ENCODE measurements around the gene C3orf70.

Gene C3orf70

DNA sequence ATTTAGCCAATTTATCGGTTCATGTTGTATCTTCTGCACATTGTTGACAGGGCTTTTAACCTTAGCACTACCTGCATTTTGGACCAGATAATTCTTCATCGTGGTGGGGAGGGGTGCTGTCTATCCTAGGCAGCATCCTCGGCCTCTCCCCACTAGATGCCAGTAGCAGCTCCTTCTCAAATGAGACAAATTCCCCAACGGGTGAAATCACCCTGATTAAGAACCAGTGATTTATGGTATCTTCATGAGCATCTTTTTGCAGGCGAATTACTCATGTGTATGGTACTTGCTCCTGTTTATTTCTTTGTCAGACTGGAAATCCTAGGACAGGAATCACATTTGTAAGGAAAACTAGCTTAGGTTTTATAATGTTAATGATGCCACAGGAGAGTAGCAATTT is 68.0 kb downstream of the C3orf70 start:
- peak in 1 of 2 donors; percentile 9 for DNase-seq

DNA sequence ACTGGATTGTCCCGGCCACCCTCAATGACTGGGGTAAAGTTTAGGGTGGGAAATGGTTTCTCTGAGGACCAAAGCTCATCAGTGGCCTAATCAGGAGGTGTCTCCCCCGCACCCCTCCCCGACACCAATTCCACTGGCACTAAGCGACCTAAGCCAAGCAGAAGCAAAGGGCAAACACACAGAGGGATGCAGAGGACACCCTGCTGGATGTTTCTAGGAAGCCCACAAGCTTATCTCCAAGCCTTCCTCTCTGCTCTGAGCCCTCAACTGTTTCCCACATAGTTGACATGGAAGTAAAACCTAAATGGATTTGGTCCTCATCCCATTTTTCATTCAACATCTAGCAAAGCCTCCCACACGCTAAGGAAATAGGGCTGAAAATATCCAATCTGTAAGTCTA is 68.5 kb downstream of the C3orf70 start:
- no peak for DNase-seq

DNA sequence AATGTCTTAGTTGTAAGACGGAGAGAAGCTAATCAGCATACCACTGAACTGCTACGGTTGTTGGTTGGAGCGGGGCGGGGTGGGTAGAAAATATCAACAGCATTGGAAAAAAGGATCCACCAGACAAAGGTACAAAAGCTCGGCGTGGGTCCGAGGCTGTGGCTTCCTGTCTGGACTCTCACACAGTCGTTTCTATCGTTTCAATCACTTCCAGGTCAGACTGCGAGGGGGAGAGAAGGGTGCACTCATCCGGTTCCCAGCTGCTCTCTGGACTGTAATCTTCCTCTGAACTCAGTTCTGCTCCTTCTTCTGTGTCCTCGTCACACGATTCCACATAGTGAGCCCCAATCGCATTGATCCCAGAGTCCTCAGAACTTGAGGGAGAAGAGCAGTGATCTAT is 70.0 kb downstream of the C3orf70 start:
- DNase-seq = no peak

DNA sequence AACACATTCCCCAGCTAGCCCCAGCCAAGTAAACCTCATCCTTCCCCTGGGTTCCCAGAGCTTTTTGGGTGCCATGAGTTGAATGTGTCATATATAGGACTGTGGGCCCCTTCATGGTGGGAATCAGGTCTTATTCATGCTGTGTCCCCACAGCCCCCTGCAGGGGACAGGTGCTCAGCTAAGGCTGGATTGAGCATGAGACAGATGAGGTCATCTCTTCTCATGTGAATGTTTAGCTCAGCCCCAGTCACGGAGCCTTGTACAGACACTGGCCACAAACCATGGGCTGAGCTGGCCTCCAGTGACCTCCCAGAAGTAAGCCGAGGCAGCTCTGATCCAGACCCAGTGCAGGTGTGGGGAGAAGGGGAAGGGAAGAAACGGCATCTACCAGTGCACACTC is 70.7 kb downstream of the C3orf70 start:
- no peak for DNase-seq

DNA sequence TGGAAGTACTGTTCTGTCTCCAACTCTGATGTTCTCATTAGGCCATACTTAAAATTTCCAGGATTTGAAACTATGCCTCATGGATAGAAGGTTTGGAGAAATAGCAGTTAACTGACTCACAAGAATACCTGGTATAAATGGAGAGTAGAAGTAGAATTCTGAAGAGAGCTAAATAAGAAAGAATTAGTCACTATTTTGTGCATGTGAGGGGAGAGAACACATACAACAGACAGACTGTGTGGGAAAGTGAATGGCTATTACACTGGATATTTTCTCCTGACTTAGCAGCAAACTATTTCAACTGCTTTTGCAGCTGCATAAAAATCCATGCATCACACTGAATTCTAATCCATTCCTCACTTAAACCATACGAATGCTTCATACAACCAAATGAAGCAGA is 71.3 kb downstream of the C3orf70 start:
- DNase-seq = no peak

DNA sequence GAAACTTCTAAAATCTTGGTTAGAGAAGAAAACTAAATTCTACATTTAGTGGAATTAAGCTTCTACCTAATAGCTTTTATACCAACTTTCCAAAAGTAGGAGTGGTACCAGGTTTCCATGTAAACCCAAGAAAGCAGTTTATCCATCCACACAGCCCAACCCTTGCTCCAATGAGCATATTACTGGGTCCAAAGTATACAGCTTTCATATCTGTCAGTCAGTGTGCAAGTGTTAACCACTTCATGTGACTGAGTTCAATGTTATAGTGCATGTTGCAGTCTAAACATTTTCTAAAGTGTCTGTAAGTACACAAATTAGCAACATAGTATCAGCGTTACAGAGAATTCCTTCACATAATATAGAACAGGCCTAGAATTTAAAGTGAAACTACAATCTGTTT is 73.2 kb downstream of the C3orf70 start:
- DNase-seq = no peak

DNA sequence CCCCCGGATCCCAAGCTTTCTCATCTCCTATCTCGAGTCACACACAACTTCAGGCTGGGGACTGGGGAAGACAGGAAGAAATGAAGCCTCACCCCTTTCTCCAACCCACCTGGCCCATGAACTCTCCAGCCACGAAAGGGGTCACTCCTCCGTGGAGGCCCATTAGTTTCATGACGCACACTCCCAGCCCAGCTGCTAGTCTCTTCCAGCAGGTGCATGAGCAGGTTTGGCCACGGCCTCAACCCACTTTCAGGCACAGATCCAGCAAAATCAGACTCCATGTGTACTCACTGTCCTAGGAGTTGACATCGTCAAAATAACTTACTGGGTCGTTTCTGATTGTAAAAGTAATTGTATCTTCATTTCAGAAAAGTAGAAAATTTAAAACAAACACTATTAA is 76.6 kb downstream of the C3orf70 start:
- DNase-seq = no peak

DNA sequence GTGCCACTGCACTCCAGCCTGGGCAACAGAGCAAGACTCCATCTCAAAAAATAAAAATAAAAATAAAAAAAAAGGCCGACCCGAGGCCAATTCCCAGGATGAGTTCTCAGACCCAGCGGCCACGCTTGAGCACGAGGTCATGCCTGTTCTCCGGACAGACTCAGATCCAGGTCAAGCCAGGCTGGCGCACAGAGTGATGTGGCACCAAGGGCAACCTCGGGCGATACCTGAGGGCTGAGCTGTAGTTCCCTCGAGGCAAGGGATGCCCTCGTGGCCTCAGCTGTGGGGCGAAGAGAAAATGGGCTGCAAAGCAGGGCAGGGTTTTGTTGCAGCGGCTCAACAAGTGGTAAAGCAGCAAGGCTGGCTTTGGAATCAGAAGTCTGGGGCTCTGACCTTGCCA is 77.3 kb downstream of the C3orf70 start:
- no peak for DNase-seq

DNA sequence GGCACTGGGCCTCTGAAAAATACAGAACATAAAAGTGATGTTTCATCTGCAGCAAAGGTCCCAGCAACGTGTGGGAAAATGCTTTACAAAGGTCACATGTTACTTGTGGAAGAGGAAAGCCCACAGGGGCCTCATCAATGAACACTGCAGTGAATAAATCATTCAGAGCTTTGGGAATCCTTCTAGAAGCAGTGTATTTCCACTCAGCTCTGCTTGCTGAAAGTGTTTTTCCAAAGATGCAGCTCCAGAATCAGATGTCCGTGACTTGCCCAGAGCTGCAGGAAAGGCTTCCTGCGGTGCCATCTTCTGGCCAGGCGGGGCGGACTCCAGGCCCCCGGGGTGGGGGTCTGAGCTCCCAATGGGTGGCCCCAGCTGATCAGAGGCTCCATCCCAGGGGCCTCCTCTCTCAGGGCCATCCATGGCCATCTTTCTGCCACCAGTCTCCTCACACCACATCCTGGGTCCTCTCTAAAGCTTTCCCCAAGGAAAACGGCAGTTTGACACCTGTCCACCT is 81.5 kb downstream of the C3orf70 start:
- no peak for DNase-seq

DNA sequence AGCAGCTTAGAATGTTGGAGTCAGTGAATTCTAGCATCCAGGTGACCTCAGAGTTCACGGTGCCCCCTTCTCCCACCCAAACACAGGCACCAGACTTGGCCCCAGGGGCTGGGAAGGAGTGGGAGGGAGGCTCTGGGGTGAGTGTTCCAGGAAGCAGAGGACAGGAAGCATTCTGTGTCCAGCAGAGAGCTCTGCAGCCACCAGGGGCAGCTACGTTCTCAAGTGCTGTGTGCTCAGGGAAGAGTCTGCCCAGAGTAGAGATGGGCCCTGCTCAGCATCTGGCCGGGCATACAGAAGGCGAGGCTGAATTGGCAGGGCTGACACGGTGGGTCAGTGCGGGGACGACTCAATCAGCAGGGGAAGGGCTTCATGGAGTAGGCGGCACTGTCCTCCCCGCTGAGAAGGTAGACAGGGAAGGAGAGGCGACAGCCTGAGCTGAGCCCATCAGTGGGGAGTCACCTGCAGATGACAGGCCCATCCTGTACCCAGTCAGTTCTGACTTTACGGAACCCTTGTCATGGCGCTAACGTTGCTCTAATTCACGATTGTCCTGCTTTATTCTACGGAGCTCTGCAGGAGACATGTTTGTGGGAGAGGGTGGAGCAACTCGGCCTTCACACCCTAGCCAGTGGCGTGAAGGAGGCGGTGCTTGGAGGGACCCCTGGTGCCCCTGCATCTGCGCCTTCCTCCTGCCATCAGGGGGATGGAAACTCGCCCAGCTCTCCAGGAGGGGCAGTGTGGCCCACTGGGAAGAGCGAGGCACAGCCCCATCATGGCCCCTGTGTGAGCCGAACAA is 82.2 kb downstream of the C3orf70 start:
- DNase-seq = no peak

DNA sequence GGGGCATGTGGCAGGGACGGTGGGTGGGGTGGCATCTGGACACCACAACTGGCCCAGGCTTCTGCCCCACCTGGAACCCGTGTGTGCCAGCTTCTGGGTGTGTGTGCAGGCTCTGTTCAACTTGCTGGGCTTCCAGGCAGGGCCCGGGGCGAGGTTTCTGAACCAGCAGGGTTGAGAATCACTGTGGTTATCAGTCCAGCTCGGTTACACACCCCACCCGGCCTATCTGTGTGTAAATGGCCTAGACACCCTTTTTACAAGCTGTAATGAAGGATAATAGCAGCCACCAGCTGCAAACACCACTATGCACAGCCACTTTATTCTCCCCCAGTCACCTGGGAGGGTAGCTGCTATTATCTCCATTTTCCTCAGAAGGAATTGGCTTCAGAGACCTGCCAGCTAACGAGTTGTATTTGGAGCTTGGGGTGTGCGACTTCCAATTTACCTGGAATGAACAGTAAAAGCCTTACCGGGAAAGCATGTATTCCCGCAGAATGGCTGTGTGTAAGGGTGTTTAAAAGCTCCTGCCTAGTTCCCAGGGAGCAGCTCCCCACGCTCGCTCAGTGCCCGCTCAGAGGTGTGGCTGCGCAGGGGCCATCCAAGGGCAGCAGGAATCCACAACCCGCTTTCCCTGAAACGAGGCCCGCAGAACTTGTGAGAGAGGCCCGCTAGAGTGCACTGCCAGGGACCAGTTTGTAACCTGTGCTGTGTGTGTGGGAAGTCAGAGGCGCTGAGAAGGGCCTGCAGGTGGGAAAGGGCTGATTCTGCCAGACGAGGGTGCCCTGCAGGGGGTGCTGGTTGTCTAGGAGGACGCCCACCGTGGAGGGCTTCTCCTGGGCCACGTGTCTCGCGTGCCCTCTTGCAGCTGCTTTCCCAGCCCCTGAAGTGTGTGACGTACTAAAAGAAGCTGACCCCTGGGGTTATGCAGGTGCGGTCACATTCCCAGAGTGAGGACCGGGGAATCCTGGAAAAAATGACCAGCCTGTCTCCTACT is 83.5 kb downstream of the C3orf70 start:
- DNase-seq = no peak

DNA sequence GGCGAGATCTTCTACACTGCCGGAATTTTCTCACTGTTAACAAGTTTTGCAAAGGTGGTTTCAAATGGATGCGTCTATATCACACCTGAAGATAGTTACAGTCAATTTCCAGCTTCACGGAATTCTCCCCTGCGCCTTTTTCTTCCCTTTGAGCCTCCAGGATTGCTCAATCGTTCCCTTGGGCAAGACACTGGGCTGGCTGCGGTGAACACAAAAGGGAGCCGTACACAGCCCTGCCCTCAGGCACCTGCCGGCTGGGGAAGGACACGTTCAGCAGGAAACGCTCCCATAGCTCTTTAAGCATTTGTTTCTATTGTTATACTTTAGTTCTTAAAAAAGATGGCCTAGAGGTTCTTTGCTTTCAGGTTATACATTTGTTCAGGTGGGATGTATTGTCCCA is 85.7 kb downstream of the C3orf70 start:
- DNase-seq = no peak

DNA sequence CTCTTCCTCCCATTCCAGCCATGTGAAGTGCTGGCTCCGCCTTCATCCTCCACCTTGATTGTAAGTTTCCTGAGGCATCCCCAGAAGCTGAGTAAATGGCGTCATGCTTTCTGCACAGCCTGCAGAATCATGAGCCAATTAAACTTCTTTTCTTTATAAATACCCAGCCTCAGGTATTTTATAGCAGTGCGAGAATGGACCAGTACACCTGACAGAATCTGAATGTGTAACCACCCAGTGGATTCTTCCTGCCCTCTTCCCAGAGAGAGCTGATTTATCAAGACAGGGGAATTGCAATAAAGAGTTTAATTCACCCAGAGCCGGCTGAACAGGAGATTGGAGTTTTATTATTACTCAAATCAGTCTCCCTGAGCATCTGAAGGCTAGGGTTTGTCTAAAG is 86.6 kb downstream of the C3orf70 start:
- DNase-seq = no peak

DNA sequence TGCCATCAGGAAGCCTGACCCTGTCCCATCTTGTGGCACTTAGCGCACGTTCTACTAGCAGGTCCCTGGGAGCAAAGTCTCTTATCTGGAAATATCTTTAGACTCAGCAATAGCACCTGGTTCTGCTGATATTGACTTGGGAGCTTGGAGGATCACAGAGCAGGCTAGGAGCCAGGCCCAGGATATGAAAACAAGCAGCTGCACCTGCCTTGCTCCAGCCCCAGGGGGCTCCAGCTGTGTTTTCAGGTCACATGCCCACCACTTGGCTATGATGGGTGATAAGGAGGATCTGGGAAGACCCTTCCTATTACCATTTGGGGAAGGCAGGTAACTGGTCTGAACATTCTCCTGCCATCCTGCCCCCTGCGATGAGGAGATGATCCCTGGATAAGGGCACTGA is 87.8 kb downstream of the C3orf70 start:
- no peak for DNase-seq

DNA sequence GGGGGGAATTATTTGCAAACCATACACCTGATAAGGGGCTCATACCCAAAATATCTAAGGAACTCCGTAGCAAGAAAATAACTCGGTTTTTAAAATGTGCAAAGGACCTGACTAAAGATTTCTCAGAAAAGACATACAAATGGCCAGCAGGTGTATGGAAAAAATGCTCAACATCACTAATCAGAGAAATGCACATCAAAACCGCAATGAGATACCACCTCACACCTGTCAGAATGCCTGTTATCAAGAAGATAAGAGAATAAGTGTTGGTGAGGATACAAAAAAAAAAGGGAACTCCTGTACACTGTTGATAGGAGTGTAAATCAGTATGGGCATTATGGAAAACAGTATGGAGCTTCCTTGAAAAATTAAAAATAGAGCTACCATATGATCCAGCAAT is 89.4 kb downstream of the C3orf70 start:
- DNase-seq = no peak

DNA sequence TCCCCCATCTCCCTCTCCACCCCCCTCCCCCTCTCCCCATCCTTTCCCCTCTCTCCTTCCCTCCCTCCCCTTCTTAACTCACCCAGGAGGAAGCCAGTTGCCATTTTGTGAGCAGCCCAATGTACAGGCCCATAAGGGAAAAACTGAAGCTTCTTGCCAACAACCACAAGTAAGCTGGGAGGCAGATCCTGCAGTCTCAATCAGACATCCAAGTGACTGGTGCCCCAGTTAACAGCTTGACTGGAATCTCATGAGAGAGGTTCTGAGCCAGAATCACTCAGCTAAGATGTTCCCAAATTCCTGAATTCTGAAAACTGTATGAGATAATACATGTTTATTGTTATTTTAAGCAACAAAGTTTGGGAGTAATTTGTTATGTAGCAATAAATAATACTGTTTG is 90.7 kb downstream of the C3orf70 start:
- no peak for DNase-seq

DNA sequence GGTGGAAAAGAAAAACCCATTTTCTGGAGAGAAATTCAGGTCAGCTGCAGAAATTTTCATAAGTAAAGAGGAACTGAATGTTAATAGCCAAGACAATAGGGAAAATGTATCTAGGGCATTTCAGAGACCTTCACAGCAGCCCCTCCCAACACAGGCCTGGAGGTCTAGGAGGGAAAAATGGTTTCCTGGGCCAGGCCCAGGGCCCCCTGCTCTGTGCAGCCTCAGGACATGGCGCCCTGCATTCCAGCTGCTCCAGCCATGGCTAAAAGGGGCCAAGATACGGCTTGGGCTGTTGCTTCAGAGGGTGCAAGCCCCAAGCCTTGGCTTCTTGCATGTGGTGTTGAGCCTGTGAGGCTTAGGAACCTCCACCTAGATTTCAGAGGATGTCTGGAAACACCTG is 92.2 kb downstream of the C3orf70 start:
- no peak for DNase-seq

DNA sequence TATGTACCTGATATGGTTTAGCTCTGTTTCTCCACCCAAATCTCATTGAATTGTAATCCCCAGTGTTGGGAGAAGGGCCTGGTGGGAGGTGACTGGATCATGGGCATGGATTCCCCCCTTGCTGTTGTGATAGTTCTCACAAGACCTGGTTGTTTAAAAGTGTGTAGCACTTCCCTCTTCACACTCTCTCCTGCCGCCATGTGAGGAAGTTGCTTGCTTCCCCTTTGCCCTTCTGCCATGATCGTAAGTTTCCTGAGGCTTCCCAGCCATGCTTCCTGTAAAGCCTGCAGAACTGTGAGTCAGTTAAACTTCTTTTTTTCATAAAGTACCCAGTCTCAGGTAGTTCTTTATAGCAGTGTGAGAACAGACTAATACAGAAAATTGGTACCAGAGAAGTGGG is 93.1 kb downstream of the C3orf70 start:
- DNase-seq = no peak

DNA sequence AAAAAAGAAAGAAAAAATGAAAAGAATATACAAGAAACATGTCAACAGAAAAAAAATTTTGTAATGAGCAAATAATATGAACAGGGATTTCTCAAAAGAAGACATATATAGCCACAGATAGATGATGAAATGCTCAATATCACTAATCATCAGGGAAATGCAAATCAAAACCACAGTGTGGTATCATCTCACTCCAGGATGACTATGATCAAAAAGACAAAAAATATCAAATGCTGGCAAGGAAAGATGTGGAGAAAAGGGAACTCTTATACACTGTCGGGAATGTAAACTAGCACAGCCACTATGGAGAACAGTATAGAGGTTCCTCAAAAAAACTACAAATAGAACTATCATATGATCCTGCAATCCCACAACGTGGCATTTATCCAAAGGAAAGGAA is 94.1 kb downstream of the C3orf70 start:
- no peak for DNase-seq

DNA sequence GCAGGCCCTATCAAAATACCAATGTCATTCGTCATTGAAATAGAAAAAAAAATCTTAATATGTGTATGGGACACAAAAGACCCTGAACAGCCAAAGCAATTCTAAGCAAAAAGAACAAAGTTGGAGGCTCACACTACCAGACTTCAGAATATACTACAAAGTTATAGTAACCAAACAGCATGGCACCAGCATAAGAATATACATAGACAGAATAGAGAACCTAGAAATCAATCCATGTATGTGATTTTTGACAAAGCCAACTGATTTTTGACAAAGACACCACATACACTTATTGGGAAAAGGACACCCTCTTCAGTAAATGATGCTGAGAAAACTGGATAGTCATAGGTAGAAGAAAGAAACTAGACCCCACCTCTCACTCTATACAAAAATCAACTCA is 95.0 kb downstream of the C3orf70 start:
- DNase-seq = no peak

DNA sequence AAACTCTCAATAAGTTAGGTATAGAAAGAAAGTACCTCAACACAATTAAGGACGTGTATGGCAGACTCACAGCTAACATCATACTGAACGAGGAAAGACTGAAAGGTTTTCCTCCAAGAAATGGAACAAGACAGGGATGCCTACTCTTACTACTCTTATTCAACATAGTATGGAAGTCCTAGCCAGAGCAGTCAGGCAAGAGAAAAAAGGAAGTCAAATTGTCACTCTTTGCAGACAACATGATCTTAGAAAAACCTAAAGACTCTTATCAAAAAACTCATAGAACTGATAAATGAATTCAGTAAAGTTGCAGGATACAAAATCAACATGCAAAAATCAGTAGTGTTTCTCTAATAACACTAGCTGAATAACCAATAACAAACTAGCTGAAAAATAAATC is 96.0 kb downstream of the C3orf70 start:
- no peak for DNase-seq

DNA sequence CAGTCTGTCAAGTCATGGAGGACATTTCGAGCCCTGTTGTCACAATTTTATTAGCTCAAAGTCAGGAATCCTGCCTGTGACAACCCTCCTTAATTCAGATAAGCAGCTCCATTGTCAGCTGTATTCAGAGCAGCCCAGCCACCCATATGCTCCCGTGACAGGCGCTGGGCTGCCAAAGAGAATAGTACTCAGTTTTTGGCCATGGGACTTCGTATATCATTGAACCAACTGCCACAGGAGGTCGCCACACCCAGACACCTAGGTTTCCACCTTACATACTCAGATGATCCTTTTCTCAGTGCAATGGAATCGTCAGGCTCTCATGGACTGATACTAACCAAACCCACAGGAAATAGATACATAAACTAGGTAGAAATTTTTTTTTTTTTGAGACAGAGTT is 100.2 kb downstream of the C3orf70 start:
- no peak for DNase-seq

DNA sequence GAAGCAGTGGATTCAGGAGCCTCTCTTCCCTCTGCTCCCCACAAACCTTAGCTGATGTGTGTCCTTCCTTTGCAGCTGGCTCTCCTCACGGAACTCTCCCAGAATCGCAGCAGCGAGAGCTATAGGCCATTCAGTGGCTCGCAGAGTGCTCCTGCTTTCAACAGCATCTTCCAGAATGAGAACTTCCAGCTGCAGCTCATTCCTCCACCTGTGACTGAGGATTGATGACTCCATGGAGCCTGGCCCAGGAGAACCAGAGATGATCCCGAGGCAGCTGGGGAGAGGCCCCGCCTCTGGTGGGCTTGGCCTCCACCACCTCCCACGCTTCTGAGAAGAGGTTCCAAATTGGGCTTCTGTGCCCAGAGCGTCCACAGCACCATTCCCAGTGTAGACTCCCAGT is 101.1 kb downstream of the C3orf70 start:
- no peak for DNase-seq

DNA sequence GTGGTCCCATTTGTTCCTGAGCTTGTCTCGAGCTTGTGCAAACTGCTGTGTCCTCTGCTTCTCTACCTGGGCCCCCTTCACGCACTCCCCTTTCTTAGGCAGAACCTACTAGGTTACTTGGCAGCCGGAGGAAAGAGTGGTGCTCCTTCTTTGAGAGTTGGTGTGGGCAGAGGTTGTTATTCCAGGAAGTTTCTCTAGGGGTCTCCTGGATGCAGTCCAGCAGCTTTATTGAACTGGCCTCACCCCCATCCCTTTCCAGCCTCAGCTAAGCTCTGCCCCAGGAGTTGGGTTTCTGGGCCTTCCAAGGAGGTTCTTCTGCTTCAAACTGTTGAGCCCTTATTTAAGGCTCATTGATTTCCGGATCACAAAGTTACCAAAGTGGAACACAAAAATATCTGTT is 103.2 kb downstream of the C3orf70 start:
- DNase-seq = no peak
